Keratinocyte (primary cell): Measurements from ENCODE around the gene ZNF516. TPM values are rescaled to one million over a fixed set of nuclear protein-coding genes. Genes with fewer than 3 reads are reported as not detected.

ENCODE experiments used
- DNase-seq: peaks from one replicate; pipeline ENCODE4 v3.0.0-alpha.2; 2011; ENCODE audit warnings: low read depth, missing footprints, low spot score
- FAIRE-seq: peaks from 2 replicates; lab custom pipeline; 2011; peaks lifted over from hg19 to GRCh38; lab: Jason Lieb, UNC
- H2AFZ ChIP-seq: 2 replicates; pipeline ENCODE4 v1.6.0; 2012; ENCODE audit warnings: low read length, control low read depth, inconsistent platforms; ENCODE audit not compliant: control insufficient read depth
- H3K27ac ChIP-seq: 2 replicates; pipeline ENCODE4 v1.5.1; 2011; ENCODE audit warnings: low read length; ENCODE audit not compliant: control insufficient read depth, insufficient read depth
- H3K27me3 ChIP-seq: 3 replicates; pipeline ENCODE4 v1.6.0; 2011; ENCODE audit warnings: low read length; ENCODE audit not compliant: control insufficient read depth, insufficient read depth; ENCODE audit errors: extremely low read depth
- H3K36me3 ChIP-seq, 2 experiments: 2 replicates in 1 of 2; 3 replicates in 1 of 2; pipeline ENCODE4 v1.5.1; 2011; ENCODE audit warnings: low read length in 2 of 2, mild to moderate bottlenecking in 1 of 2; ENCODE audit not compliant: control insufficient read depth in 2 of 2, insufficient read depth in 2 of 2; ENCODE audit errors: extremely low read depth in 1 of 2
- H3K4me1 ChIP-seq: 3 replicates; pipeline ENCODE4 v1.5.1; 2011; ENCODE audit warnings: low read length; ENCODE audit not compliant: control insufficient read depth, insufficient read depth; ENCODE audit errors: extremely low read depth
- H3K4me2 ChIP-seq: 3 replicates; pipeline ENCODE4 v1.6.0; 2011; ENCODE audit warnings: low read depth, low read length; ENCODE audit not compliant: control insufficient read depth, insufficient read depth; ENCODE audit errors: extremely low read depth
- H3K4me3 ChIP-seq, 3 experiments: fragments of 200-600 bp in 1 of 3; sonication (generic) in 1 of 3; 2 replicates in 2 of 3; 3 replicates in 1 of 3; pipeline ENCODE4 v1.5.1; 2011 to 2016; ENCODE audit warnings: low read length in 3 of 3, mild to moderate bottlenecking in 3 of 3, control low read depth in 2 of 3, inconsistent platforms in 1 of 3, low read depth in 1 of 3, mixed read lengths in 1 of 3, mixed run types in 1 of 3, moderate library complexity in 1 of 3; ENCODE audit not compliant: control insufficient read depth in 2 of 3, insufficient read depth in 2 of 3; ENCODE audit errors: extremely low read depth in 1 of 3
- H3K79me2 ChIP-seq: 2 replicates; pipeline ENCODE4 v1.6.0; 2012; ENCODE audit warnings: low read length; ENCODE audit not compliant: control insufficient read depth, insufficient read depth
- H3K9ac ChIP-seq: 3 replicates; pipeline ENCODE4 v1.6.0; 2011; ENCODE audit warnings: low read length; ENCODE audit not compliant: control insufficient read depth, insufficient read depth; ENCODE audit errors: extremely low read depth
- H3K9me1 ChIP-seq: 3 replicates; pipeline ENCODE4 v1.6.0; 2011; ENCODE audit warnings: low read length; ENCODE audit not compliant: control insufficient read depth, insufficient read depth; ENCODE audit errors: extremely low read depth
- H3K9me3 ChIP-seq: 2 replicates; pipeline ENCODE4 v1.5.1; 2012; ENCODE audit warnings: low read depth, low read length; ENCODE audit not compliant: control insufficient read depth
- H4K20me1 ChIP-seq: 3 replicates; pipeline ENCODE4 v1.6.0; 2011; ENCODE audit warnings: low read length; ENCODE audit not compliant: control insufficient read depth, insufficient read depth; ENCODE audit errors: extremely low read depth
- CTCF ChIP-seq, 3 experiments: IDR thresholded peaks in 1 of 3; conservative IDR thresholded peaks in 1 of 3; optimal IDR thresholded peaks in 1 of 3; 2 replicates in 2 of 3; 3 replicates in 1 of 3; pipeline versions ENCODE3 to v1.5.1; 2011; ENCODE audit warnings: low read length in 3 of 3, mild to moderate bottlenecking in 3 of 3, moderate library complexity in 2 of 3, control low read depth in 1 of 3, inconsistent platforms in 1 of 3; ENCODE audit not compliant: insufficient read depth in 2 of 3; ENCODE audit errors: extremely low read depth in 1 of 3
- EZH2 ChIP-seq: IDR thresholded peaks from one replicate; pipeline ENCODE4 v1.6.1; 2012; ENCODE audit warnings: inconsistent platforms, mild to moderate bottlenecking, low read length, moderate library complexity
- dilution Hi-C: fragments of 300-500 bp; cut with MboI; formaldehyde crosslinking; loops from one replicate; pipeline ENCODE4 v1.7.0; 2020; ENCODE audit warnings: low sequenced_read_pairs; ENCODE audit not compliant: extremely low pct_ligation_motif_present
- polyA plus RNA-seq, 5 experiments: library from polyadenylated mRNA; depleted of rRNA in 3 of 5; stranded (reverse) in 3 of 5; stranded (forward) in 1 of 5; unstranded in 1 of 5; fragments of >200 nt; gene quantifications; 1 replicate in 1 of 5; 2 replicates in 3 of 5; 3 replicates in 1 of 5; pipeline versions ENCODE4 v1.2.1 to v1.2.3, GENCODE V29; 2011 to 2012; ENCODE audit warnings: missing spikeins in 2 of 5, low read depth in 1 of 5, low replicate concordance in 1 of 5

The ZNF516 gene
- polyA plus RNA-seq, 1 donor (not counting 4 experiments of a cell fraction or from before 2014, with no cell fraction given), result 9.3 TPM

- no peaks in the 10 kb centered on the region for H3K9me3 ChIP-seq
- dilution Hi-C loops, result no loop called here
- H2AFZ ChIP-seq, result no peak overlapping the region
- H3K27me3 ChIP-seq, result no peaks in the 10 kb centered on the region
- no peak overlapping the region for H3K27ac ChIP-seq
- H3K4me3 ChIP-seq, result no peak overlapping the region
- no peak for FAIRE-seq
- no peaks in the 10 kb centered on the region for H3K9me1 ChIP-seq
- no peak for DNase-seq
- no peak overlapping the region for H3K4me2 ChIP-seq
- peaks cover 23% of the 10 kb centered on the region for H3K4me1 ChIP-seq
- H3K79me2 ChIP-seq, result peaks cover 70% of the 10 kb centered on the region
- H4K20me1 ChIP-seq, result peaks cover 4% of the 10 kb centered on the region
- TF ChIP-seq EZH2 (no peak), CTCF (optimal IDR thresholded peaks at IDR 0.05 in 1 of 3, IDR thresholded peaks at IDR 0.05 in 1 of 3, conservative IDR thresholded peaks at IDR 0.05 in 1 of 3; ENCODE audit: extremely low read depth in 1 of 3, insufficient read depth in 2 of 3, low read length in 3 of 3) (no peak)
- no peak overlapping the region for H3K9ac ChIP-seq
- peaks cover 4 to 6% of the 10 kb centered on the region in 2 experiments for H3K36me3 ChIP-seq
Observed at GRCh38 chr18:76461148-76461547, 33.9 kb downstream of the ZNF516 start.

GRCh38 chr18:76460482-76460881, 34.6 kb downstream of the ZNF516 start:
- FAIRE-seq, result no peak
- H3K4me2 ChIP-seq, result peak overlapping the region; percentile 49
- no peaks in the 10 kb centered on the region for H3K9me3 ChIP-seq
- no peak for DNase-seq
- peaks cover 4% of the 10 kb centered on the region for H4K20me1 ChIP-seq
- H3K27me3 ChIP-seq, result no peaks in the 10 kb centered on the region
- H3K79me2 ChIP-seq, result peaks cover 70% of the 10 kb centered on the region
- dilution Hi-C loops, result no loop called here
- peak overlapping the region; percentile 52 for H3K27ac ChIP-seq
- no peak overlapping the region for H2AFZ ChIP-seq
- peaks cover 4% of the 10 kb centered on the region in 2 experiments for H3K36me3 ChIP-seq
- H3K9me1 ChIP-seq, result no peaks in the 10 kb centered on the region
- H3K4me3 ChIP-seq, result no peak overlapping the region
- H3K4me1 ChIP-seq, result peaks cover 23% of the 10 kb centered on the region
- peak overlapping the region; percentile 17 for H3K9ac ChIP-seq
- TF ChIP-seq CTCF (optimal IDR thresholded peaks at IDR 0.05 in 1 of 3, IDR thresholded peaks at IDR 0.05 in 1 of 3, conservative IDR thresholded peaks at IDR 0.05 in 1 of 3; ENCODE audit: extremely low read depth in 1 of 3, insufficient read depth in 2 of 3, low read length in 3 of 3), result no peak
- no peak for TF ChIP-seq EZH2
